Testis (tissue), 2 donors: ENCODE data around the gene HNRNPH2.

Experiments
- CTCF ChIP-seq, 3 experiments: fragments of 450-650 bp in 2 of 3; fragments of 200-600 bp in 1 of 3; sonication (generic) in 1 of 3; IDR thresholded peaks; one replicate each; pipeline ENCODE4 v1.5.1; 2016 to 2019; ENCODE audit warnings: antibody characterized with exemption in 3 of 3, mild to moderate bottlenecking in 2 of 3, moderate library complexity in 1 of 3
- POLR2A ChIP-seq: fragments of 450-650 bp; IDR thresholded peaks from one replicate; pipeline ENCODE4 v1.6.1; 2017; ENCODE audit warnings: antibody characterized with exemption, mild to moderate bottlenecking, moderate library complexity

- TF ChIP-seq CTCF (IDR thresholded peaks at IDR 0.05) (no peak), POLR2A (no peak)
Observed at GRCh38 chrX:101429934-101430333, 21.9 kb downstream of the HNRNPH2 start.
